ENCODE measurements around the gene SPPL2B. TPM values are rescaled to one million over a fixed set of nuclear protein-coding genes. Genes with fewer than 3 reads are reported as not detected.

SPPL2B gene
- polyA plus RNA-seq, 3 donors = 39.4 to 46.2 (median 45.5) TPM

DNA sequence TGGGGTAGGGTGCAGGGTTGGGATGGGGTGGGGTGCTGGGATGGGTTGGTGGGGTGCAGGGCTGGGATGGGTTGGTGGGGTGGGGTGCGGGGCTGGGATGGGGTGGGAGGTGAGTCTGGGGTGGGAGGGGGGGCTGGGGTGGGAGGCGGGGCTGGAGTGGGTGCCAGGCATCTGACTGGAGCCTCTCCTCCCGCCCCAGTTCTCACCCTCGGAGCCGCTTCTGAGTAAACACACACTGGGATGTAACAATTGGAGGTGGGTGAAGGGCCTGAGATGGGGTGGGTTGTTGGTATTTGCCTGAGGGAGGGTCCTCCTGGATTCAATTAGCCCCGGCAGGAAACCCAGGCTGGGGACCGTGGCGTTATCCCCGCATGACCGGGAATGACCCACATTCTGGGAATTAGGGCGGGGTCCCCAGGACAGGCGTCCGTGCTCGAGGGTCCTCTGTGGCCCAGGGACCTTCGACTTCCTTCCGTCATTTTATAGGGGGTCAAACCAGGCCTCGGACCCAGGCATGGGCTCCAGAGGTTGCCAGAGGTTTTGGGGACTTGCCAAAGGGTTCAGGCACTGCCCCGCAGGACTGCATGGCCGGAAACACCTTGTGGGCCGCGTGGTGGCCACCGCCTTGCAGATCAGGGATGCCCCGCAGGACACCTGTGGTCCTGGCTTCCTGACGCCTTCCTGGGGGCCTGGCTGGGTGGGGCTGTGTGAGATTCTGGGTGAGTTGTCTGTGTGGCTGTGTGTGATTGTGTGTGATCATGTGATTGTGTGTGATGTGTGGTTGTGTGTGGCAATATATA, 33.0 kb downstream of the SPPL2B start:
- WGBS, 3 donors = 21 to 31% (median 24%) methylated on average over 22 to 24 of the region's 24 CpGs
- H3K27ac ChIP-seq (ENCODE audit: low read depth, low read length) = no peak overlapping the region

DNA sequence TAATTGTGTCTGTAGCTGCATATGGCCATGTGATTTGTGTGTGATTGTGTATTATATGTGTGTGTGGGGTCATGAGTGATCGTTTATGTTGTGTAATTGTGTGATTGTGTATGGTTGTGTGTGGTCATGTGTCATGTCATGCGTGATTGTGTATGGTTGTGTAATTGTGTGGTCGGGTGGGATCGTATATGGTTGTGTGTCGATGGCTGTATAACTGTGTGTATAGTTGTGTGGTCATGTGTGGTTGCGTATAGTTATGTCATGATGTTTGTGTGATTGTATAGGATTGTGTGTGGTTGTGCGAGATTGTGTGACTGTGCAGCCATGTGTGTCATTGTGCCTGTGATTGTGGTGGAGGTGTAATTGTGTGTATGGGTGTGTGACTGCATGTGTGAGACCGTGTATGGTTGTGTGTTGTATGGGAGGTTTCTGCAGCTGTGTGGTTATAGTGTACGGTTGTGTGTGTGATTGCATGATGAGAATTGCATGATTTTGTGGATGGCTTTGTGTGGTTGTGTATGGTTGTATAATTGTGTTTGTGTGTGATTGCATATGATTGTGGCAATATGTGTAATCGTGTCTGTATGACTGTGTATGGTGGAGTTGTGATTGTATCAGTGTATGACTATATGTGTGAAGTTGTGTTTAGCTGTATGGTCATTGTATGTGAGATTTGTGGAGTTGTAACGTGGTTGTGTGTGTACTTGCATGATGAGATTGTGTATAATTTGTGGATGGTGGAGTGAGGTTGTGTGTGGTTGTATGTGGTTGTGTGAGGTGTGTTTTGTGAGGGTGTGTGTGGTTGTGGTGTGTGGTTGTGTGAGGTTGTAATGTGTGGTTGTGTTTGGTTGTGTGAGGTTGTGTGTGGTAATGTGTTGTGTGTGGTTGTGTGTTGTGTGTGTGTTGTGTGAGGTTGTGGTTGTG, 33.8 kb downstream of the SPPL2B start:
- WGBS, 3 donors = 84 to 90% (median 90%) methylated on average over 11 of the region's 11 CpGs
- H3K27ac ChIP-seq (ENCODE audit: low read depth, low read length) = no peak overlapping the region

GRCh38 chr19:2362970-2363300, 34.5 kb downstream of the SPPL2B start:
- WGBS, 3 donors = 80 to 87% (median 85%) methylated on average over 15 of the region's 15 CpGs
- H3K27ac ChIP-seq (ENCODE audit: low read depth, low read length) = no peak overlapping the region

- 64 to 70% (median 68%) methylated on average over 15 to 17 of the region's 17 CpGs for WGBS, 3 donors
- no peak overlapping the region for H3K27ac ChIP-seq (ENCODE audit: low read depth, low read length)
Observed at GRCh38 chr19:2363419-2363818, 34.9 kb downstream of the SPPL2B start.

DNA sequence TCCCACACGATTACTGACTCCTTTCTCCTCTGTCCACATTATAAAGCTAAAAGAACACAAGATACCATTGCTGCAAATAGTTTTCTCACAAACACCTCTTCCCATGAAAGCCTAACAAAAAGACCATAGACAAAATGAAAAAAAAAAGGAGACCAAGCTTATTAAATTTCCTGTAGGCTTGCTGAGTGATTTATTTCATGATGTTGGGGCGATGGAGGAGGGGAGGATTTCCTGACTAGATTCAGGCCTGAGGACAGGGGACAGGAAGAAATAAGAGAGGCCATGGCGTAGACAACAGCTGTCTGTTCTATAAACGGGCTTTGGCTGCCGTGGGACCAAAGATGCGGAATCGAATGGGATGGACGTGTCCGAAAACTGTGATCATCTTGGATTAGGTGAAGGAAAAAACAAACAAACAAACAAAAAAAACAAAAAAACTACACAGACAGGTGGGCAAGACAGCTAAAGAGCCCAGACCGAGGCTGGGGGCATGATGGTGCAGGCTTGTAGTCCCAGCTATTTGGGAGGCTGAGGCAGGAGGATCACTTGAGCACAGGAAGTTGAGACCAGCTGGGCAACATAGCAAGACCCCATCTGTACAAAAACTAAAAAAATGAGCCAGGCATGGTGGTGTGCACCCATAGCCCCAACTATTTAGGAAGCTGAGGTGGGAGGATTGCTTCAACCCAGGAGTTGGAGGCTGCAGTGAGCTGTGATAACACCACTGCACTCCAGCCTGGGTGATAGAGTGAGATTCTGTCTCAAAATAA, 36.9 kb downstream of the SPPL2B start:
- 40 to 73% (median 48%) methylated on average over 10 of the region's 10 CpGs for WGBS, 3 donors
- no peak overlapping the region for H3K27ac ChIP-seq (ENCODE audit: low read depth, low read length)

DNA sequence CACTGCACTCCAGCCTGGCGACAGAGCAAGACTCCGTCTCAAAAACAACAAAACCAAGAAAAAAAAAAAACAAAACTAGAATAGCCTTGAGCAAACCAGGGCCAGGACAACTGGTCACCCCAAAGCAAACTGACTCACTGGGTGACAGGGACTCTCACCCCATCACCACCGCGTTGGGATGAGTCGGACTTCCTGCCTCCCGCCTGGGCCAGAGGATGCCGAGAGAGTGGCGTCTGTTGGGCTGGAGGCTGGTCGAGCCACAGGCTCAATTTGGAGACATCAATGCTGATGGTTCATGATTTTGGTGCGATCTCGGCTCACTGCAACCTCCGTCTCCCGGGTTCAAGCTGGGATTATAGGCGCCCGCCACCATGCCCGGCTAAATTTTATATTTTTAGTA, 43.2 kb downstream of the SPPL2B start:
- WGBS, 3 donors = 69 to 82% (median 73%) methylated on average over 16 of the region's 16 CpGs

GRCh38 chr19:2372076-2372612, 43.7 kb downstream of the SPPL2B start:
- 53 to 60% (median 59%) methylated on average over 11 of the region's 11 CpGs for WGBS, 3 donors
- H3K27ac ChIP-seq (ENCODE audit: low read depth, low read length) = no peak overlapping the region

More for the DNA sequence above, 43.2 kb downstream of the SPPL2B start:
- no peak overlapping the region for H3K27ac ChIP-seq (ENCODE audit: low read depth, low read length)

- WGBS, 3 donors = 83 to 89% (median 85%) methylated on average over 13 of the region's 13 CpGs
- H3K27ac ChIP-seq (ENCODE audit: low read depth, low read length) = no peak overlapping the region
Observed at GRCh38 chr19:2374808-2375207, 46.3 kb downstream of the SPPL2B start.

GRCh38 chr19:2375353-2376121, 47.1 kb downstream of the SPPL2B start:
- H3K27ac ChIP-seq (ENCODE audit: low read depth, low read length) = no peak overlapping the region
- 73 to 84% (median 77%) methylated on average over 7 of the region's 7 CpGs for WGBS, 3 donors

GRCh38 chr19:2376784-2377519, 48.5 kb downstream of the SPPL2B start:
- WGBS, 3 donors = 69 to 79% (median 75%) methylated on average over 15 of the region's 15 CpGs

GRCh38 chr19:2380567-2380966, 52.1 kb downstream of the SPPL2B start:
- WGBS, 3 donors = 85 to 91% (median 88%) methylated on average over 2 of the region's 2 CpGs

More at GRCh38 chr19:2376784-2377519, 48.5 kb downstream of the SPPL2B start:
- no peak overlapping the region for H3K27ac ChIP-seq (ENCODE audit: low read depth, low read length)

GRCh38 chr19:2381148-2381820, 52.8 kb downstream of the SPPL2B start:
- 52 to 69% (median 68%) methylated on average over 18 of the region's 18 CpGs for WGBS, 3 donors
- H3K27ac ChIP-seq (ENCODE audit: low read depth, low read length) = no peak overlapping the region

More at GRCh38 chr19:2380567-2380966, 52.1 kb downstream of the SPPL2B start:
- H3K27ac ChIP-seq (ENCODE audit: low read depth, low read length) = no peak overlapping the region

- WGBS, 3 donors = 85 to 89% (median 89%) methylated on average over 13 of the region's 13 CpGs
- H3K27ac ChIP-seq (ENCODE audit: low read depth, low read length) = no peak overlapping the region
Observed at GRCh38 chr19:2382530-2383222, 54.2 kb downstream of the SPPL2B start.

GRCh38 chr19:2385053-2385721, 56.7 kb downstream of the SPPL2B start:
- WGBS, 3 donors = 21 to 25% (median 25%) methylated on average over 30 to 37 of the region's 37 CpGs
- H3K27ac ChIP-seq (ENCODE audit: low read depth, low read length) = no peak overlapping the region

All from adipose tissue (tissue), 3 donors.